Measurements from ENCODE around the gene LAMA2. TPM values are rescaled to one million over a fixed set of nuclear protein-coding genes. Genes with fewer than 3 reads are reported as not detected.

LAMA2 gene
- total and polyA plus RNA-seq, 2 donors (not counting 3 experiments of a cell fraction or from before 2014, with no cell fraction given), result 0.51 to 0.75 TPM

GRCh38 chr6:129501740-129502660 lies 619.1 kb downstream of the LAMA2 start:
- ChIA-PET CTCF (interaction anchor here (0.7 to 3.2 kb wide), 18 partner anchors 9 to 519 kb away, joined by 3 to 19 read pairs (median 6); no protein-coding TSS in a partner anchor), POLR2A (no interaction called here)
- DNase-seq (ENCODE audit: low read depth, low spot score), result no peak
- no peaks in the 10 kb centered on the region for H3K9me3 ChIP-seq (replicated peaks; ENCODE audit: control insufficient read depth, insufficient read depth, low read length)
- peak overlapping the region; percentile 1 for H2AFZ ChIP-seq (ENCODE audit: low read depth, low read length)
- peaks cover 34% of the 10 kb centered on the region for H3K4me1 ChIP-seq (ENCODE audit: control insufficient read depth, extremely low read depth, insufficient read depth, low read length)
- H3K4me3 ChIP-seq (replicated peaks in 1 of 3; ENCODE audit: insufficient read depth in 1 of 3, low read depth in 1 of 3, low read length in 3 of 3), result no peak overlapping the region
- H3K27ac ChIP-seq (ENCODE audit: insufficient read depth, low read depth, low read length), result peak overlapping the region; percentile 65
- H3K9ac ChIP-seq (replicated peaks; ENCODE audit: extremely low read depth, insufficient read depth, low read length), result no peak overlapping the region
- no peaks in the 10 kb centered on the region for H4K20me1 ChIP-seq (replicated peaks; ENCODE audit: control insufficient read depth, extremely low read depth, insufficient read depth, low read length)
- no peaks in the 10 kb centered on the region for H3K36me3 ChIP-seq (ENCODE audit: control insufficient read depth in 2 of 2, extremely low read depth in 1 of 2, insufficient read depth in 2 of 2, low read length in 2 of 2)
- no peaks in the 10 kb centered on the region for H3K27me3 ChIP-seq (ENCODE audit: control insufficient read depth in 2 of 2, insufficient read depth in 2 of 2, low read length in 2 of 2)
- H3K79me2 ChIP-seq (ENCODE audit: control insufficient read depth, insufficient read depth, low read length), result no peaks in the 10 kb centered on the region
- no TSS peak for BruUV-seq (replicated peaks)
- FAIRE-seq, result no peak
- no peak for TF ChIP-seq FOS (IDR thresholded peaks at IDR 0.05; ENCODE audit: borderline replicate concordance, insufficient read depth, low read length)
- TF ChIP-seq MAX (IDR thresholded peaks at IDR 0.05; ENCODE audit: insufficient read depth, insufficient read length), result no peak
- TF ChIP-seq GATA2 (IDR thresholded peaks at IDR 0.05; ENCODE audit: insufficient read depth, insufficient read length, low read depth, low read length), result peak; percentile 12
- TF ChIP-seq JUN (IDR thresholded peaks at IDR 0.05; ENCODE audit: borderline replicate concordance, insufficient read depth, insufficient read length, low read depth), result no peak
- dilution Hi-C loops (cut with MboI; ENCODE audit: extremely low pct_ligation_motif_present, low sequenced_read_pairs), result no loop called here
- H3K9me1 ChIP-seq (replicated peaks; ENCODE audit: control insufficient read depth, extremely low read depth, insufficient read depth, low read length), result no peaks in the 10 kb centered on the region
- peak overlapping the region; percentile 63 for H3K4me2 ChIP-seq (ENCODE audit: insufficient read depth, low read length)
- intact Hi-C loops (cut with micrococcal nuclease), result loop anchor here (2.0 kb wide), 1 partner anchor 519 kb away; no protein-coding TSS in a partner anchor

- BruUV-seq (replicated peaks), result no TSS peak
- Histone ChIP-seq H3K4me3 (replicated peaks in 1 of 3; ENCODE audit: insufficient read depth in 1 of 3, low read depth in 1 of 3, low read length in 3 of 3) (no peak overlapping the region), H4K20me1 (replicated peaks; ENCODE audit: control insufficient read depth, extremely low read depth, insufficient read depth, low read length) (no peaks in the 10 kb centered on the region), H2AFZ (ENCODE audit: low read depth, low read length) (no peak overlapping the region), H3K9me3 (replicated peaks; ENCODE audit: control insufficient read depth, insufficient read depth, low read length) (no peaks in the 10 kb centered on the region), H3K36me3 (ENCODE audit: control insufficient read depth in 2 of 2, extremely low read depth in 1 of 2, insufficient read depth in 2 of 2, low read length in 2 of 2) (no peaks in the 10 kb centered on the region), H3K79me2 (ENCODE audit: control insufficient read depth, insufficient read depth, low read length) (no peaks in the 10 kb centered on the region), H3K4me1 (ENCODE audit: control insufficient read depth, extremely low read depth, insufficient read depth, low read length) (peaks cover 24% of the 10 kb centered on the region), H3K27me3 (ENCODE audit: control insufficient read depth in 2 of 2, insufficient read depth in 2 of 2, low read length in 2 of 2) (no peaks in the 10 kb centered on the region), H3K4me2 (ENCODE audit: insufficient read depth, low read length) (no peak overlapping the region), H3K9me1 (replicated peaks; ENCODE audit: control insufficient read depth, extremely low read depth, insufficient read depth, low read length) (no peaks in the 10 kb centered on the region), H3K9ac (replicated peaks; ENCODE audit: extremely low read depth, insufficient read depth, low read length) (no peak overlapping the region), H3K27ac (ENCODE audit: insufficient read depth, low read depth, low read length) (no peak overlapping the region)
- ChIA-PET POLR2A (no interaction called here), CTCF (interaction anchor here (0.6 to 1.9 kb wide), 4 partner anchors 10 to 517 kb away, joined by 3 to 4 read pairs (median 3); no protein-coding TSS in a partner anchor)
- intact Hi-C loops (cut with micrococcal nuclease), result no loop called here
- DNase-seq (ENCODE audit: low read depth, low spot score), result no peak
- TF ChIP-seq MAX (IDR thresholded peaks at IDR 0.05; ENCODE audit: insufficient read depth, insufficient read length) (no peak), POLR2A (IDR thresholded peaks at IDR 0.05; ENCODE audit: low read depth, low read length) (no peak), JUN (IDR thresholded peaks at IDR 0.05; ENCODE audit: borderline replicate concordance, insufficient read depth, insufficient read length, low read depth) (no peak), POLR2AphosphoS5 (IDR thresholded peaks at IDR 0.05; ENCODE audit: insufficient read depth, low read depth, low read length) (no peak), GATA2 (IDR thresholded peaks at IDR 0.05; ENCODE audit: insufficient read depth, insufficient read length, low read depth, low read length) (no peak), MYC (IDR thresholded peaks at IDR 0.05; ENCODE audit: low read depth, low read length) (no peak), EZH2 (IDR thresholded peaks at IDR 0.05; ENCODE audit: borderline replicate concordance, low read depth, low read length, severe bottlenecking) (no peak), CTCF (IDR thresholded peaks at IDR 0.05; ENCODE audit: extremely low read depth in 1 of 2, insufficient read depth in 1 of 2, low read depth in 1 of 2, low read length in 2 of 2) (no peak)
- no peak for FAIRE-seq
- dilution Hi-C loops (cut with MboI; ENCODE audit: extremely low pct_ligation_motif_present, low sequenced_read_pairs), result no loop called here
These were observed 621.5 kb downstream of the LAMA2 start for GRCh38 chr6:129504456-129504855.

Data from endothelial cell of umbilical vein (primary cell).